K562 (cell line): ENCODE data around the gene PELI3. TPM values are rescaled to one million over a fixed set of nuclear protein-coding genes. Genes with fewer than 3 reads are reported as not detected.

Experiments used
- CHD2 ChIP-seq: IDR thresholded peaks from 2 replicates; pipeline ENCODE4 v1.6.1; 2011; ENCODE audit warnings: low read depth, low read length
- CHD4 ChIP-seq: fragments of 200-600 bp; sonication (generic); IDR thresholded peaks from 3 replicates; pipeline ENCODE4 v1.6.1; 2012; ENCODE audit warnings: low read depth, mild to moderate bottlenecking, mixed read lengths, low read length, inconsistent platforms; ENCODE audit not compliant: insufficient read depth, insufficient replicate concordance, poor library complexity, severe bottlenecking
- EHMT2 ChIP-seq: fragments of 450-650 bp; IDR thresholded peaks from 2 replicates; pipeline ENCODE4 v1.6.1; 2018; ENCODE audit warnings: antibody characterized with exemption
- ETS2 ChIP-seq: IDR thresholded peaks from 2 replicates; pipeline ENCODE4 v1.6.1; 2016; ENCODE audit warnings: borderline replicate concordance, missing genetic modification characterization, mild to moderate bottlenecking, moderate library complexity, missing compliant biosample characterization; ENCODE audit not compliant: poor library complexity, severe bottlenecking
- JUNB ChIP-seq: fragments of 450-650 bp; formaldehyde crosslinking; conservative IDR thresholded peaks from 2 replicates; pipeline ENCODE4 v1.4.0; 2020; ENCODE audit warnings: mild to moderate bottlenecking
- MECOM ChIP-seq: fragments of 250-450 bp; sonication (Bioruptor Pico); IDR thresholded peaks from 2 replicates; pipeline ENCODE4 v1.8.0; 2022; ENCODE audit warnings: inconsistent platforms
- NONO ChIP-seq, 2 experiments: fragments of 200-400 bp in 1 of 2; fragments of 450-650 bp in 1 of 2; formaldehyde crosslinking in 1 of 2; IDR thresholded peaks; 2 replicates each; pipeline ENCODE4 v1.6.1; 2017; ENCODE audit warnings: low read depth in 2 of 2, mild to moderate bottlenecking in 2 of 2, moderate library complexity in 2 of 2, low read length in 1 of 2
- PTBP1 ChIP-seq: fragments of 200-400 bp; formaldehyde crosslinking; IDR thresholded peaks from 2 replicates; pipeline ENCODE4 v1.6.1; 2017; ENCODE audit warnings: low read depth, low read length
- SOX6 ChIP-seq: fragments of 450-650 bp; IDR thresholded peaks from 2 replicates; pipeline ENCODE4 v1.6.1; 2014; ENCODE audit warnings: mild to moderate bottlenecking
- TCF7 ChIP-seq: sonication (generic); IDR thresholded peaks from 2 replicates; pipeline ENCODE4 v1.6.1; 2016; ENCODE audit warnings: antibody characterized with exemption, borderline replicate concordance
- ZC3H11A ChIP-seq: IDR thresholded peaks from 2 replicates; pipeline ENCODE4 v1.6.1; 2012; ENCODE audit warnings: low read depth, low read length, improper control_type of control experiment
- ZEB2 ChIP-seq: fragments of 450-650 bp; IDR thresholded peaks from 2 replicates; pipeline ENCODE4 v1.6.1; 2016
- ZNF165 ChIP-seq: fragments of 250-450 bp; sonication (Bioruptor Pico); IDR thresholded peaks from 2 replicates; pipeline ENCODE4 v1.4.0; 2020; ENCODE audit warnings: borderline replicate concordance
- ZNF263 ChIP-seq: sonication (generic); formaldehyde crosslinking; IDR thresholded peaks from 2 replicates; pipeline ENCODE4 v1.8.0; 2022; ENCODE audit warnings: mild to moderate bottlenecking, missing genetic modification reagents, borderline replicate concordance
- ZNF311 ChIP-seq: fragments of 250-450 bp; sonication (Bioruptor Pico); IDR thresholded peaks from 2 replicates; pipeline ENCODE4 v1.4.0; 2020; ENCODE audit warnings: mild to moderate bottlenecking, moderate library complexity
- polyA plus RNA-seq, 8 experiments: library from polyadenylated mRNA; depleted of rRNA in 4 of 8; stranded (reverse) in 5 of 8; unstranded in 3 of 8; fragments of >200 nt; fragmentation: Nextera tagmentation in 2 of 8; fragmentation: Illumina TruSeq in 1 of 8; extraction: Ambion mirVana in 2 of 8; extraction: Trizol in 1 of 8; gene quantifications; 2 replicates each; pipeline versions ENCODE4 v1.2.1 to v1.2.3, GENCODE V29; 2011 to 2014; ENCODE audit warnings: inconsistent platforms in 1 of 8, missing spikeins in 1 of 8
- total RNA-seq, 7 experiments: library from RNA; depleted of rRNA in 6 of 7; stranded (reverse); fragments of >200 nt in 6 of 7; fragmentation: Illumina TruSeq in 2 of 7; extraction: Trizol in 2 of 7; gene quantifications; 2 replicates each; pipeline versions ENCODE4 v1.2.1 to v1.2.3, GENCODE V29; 2011 to 2021; ENCODE audit warnings: low replicate concordance in 1 of 7
- TF ChIP-seq, protein P1 (sequence below): fragments of 450-650 bp; IDR thresholded peaks from one replicate; pipeline ENCODE4 v1.6.1; 2018; ENCODE audit warnings: mild to moderate bottlenecking, moderate library complexity; ENCODE audit not compliant: partially characterized antibody
- TF ChIP-seq, protein P2 (sequence below): IDR thresholded peaks from 2 replicates; pipeline ENCODE4 v1.6.1; 2012; ENCODE audit warnings: low read depth, low read length, improper control_type of control experiment, borderline replicate concordance
- TF ChIP-seq, protein P3 (sequence below): fragments of 450-650 bp; formaldehyde crosslinking; IDR thresholded peaks from 2 replicates; pipeline ENCODE4 v1.4.0; 2020; ENCODE audit warnings: mild to moderate bottlenecking, mixed read lengths
- TF ChIP-seq, protein P4 (sequence below), 3 experiments: fragments of 200-800 bp in 1 of 3; fragments of 250-450 bp in 1 of 3; fragments of 450-650 bp in 1 of 3; sonication (Bioruptor Pico) in 1 of 3; sonication (Bioruptor generic) in 1 of 3; formaldehyde crosslinking in 1 of 3; IDR thresholded peaks; 2 replicates each; pipeline versions ENCODE4 v1.6.1 to v1.8.0; 2016 to 2022; ENCODE audit warnings: mild to moderate bottlenecking in 2 of 3, missing genetic modification characterization in 2 of 3, missing compliant biosample characterization in 1 of 3, moderate library complexity in 1 of 3

The PELI3 gene
- total and polyA plus RNA-seq, 9 of the 15 experiments (the other 6 are each of a cell fraction or from before 2014, with no cell fraction given), result 0.17 to 4.2 (median 1.9) TPM

DNA sequence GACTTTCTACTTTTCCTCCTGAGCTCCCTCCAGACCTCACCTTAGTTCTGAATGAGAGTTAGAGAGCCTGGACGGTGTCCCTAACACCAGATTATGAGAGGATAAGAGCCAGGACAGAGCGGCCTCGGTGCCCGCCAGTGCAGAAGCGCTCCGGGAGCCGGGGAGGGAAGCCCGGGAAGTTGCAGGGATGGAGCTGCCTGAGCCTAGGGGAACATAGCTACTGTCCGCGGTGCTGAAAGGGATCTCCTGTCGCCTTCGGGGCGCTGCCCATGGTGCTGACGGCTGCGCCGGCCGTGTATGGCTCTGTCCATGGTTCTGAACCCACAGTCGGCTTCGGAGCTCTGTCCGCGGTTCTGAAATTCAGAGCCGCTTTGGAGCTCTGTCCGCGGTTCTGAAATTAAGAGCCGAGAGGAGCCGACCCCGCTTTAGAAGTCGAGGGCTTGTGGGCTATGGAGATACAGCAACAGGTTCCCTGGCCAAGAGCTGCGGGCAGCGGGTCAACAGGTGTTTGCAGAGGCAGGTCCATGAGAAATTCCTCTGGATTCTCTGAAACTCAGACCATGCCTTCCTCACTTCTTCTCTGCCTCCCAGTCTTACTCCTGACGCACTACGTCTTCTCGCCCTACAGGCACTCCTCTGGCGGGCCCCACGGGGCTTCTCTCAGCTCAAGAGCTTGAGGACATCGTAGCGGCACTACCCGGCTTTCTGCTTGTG lies 45.1 kb upstream of the PELI3 start (continued):
- TF ChIP-seq, protein P1, sequence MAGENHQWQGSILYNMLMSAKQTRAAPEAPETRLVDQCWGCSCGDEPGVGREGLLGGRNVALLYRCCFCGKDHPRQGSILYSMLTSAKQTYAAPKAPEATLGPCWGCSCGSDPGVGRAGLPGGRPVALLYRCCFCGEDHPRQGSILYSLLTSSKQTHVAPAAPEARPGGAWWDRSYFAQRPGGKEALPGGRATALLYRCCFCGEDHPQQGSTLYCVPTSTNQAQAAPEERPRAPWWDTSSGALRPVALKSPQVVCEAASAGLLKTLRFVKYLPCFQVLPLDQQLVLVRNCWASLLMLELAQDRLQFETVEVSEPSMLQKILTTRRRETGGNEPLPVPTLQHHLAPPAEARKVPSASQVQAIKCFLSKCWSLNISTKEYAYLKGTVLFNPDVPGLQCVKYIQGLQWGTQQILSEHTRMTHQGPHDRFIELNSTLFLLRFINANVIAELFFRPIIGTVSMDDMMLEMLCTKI, result no peak
- TF ChIP-seq PTBP1, result no peak
- TF ChIP-seq ZNF263 (CRISPR knock-in tag), result peak; percentile 99
- TF ChIP-seq, protein P2, sequence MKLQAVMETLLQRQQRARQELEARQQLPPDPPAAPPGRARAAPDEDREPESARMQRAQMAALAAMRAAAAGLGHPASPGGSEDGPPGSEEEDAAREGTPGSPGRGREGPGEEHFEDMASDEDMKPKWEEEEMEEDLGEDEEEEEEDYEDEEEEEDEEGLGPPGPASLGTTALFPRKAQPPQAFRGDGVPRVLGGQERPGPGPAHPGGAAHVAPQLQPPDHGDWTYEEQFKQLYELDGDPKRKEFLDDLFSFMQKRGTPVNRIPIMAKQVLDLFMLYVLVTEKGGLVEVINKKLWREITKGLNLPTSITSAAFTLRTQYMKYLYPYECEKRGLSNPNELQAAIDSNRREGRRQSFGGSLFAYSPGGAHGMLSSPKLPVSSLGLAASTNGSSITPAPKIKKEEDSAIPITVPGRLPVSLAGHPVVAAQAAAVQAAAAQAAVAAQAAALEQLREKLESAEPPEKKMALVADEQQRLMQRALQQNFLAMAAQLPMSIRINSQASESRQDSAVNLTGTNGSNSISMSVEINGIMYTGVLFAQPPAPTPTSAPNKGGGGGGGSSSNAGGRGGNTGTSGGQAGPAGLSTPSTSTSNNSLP, result no peak
- peak; percentile 97 for TF ChIP-seq ZNF165 (CRISPR knock-in tag)
- TF ChIP-seq EHMT2, result peak; percentile 100
- no peak for TF ChIP-seq SOX6
- 0 out of 2 replicates have a peak, but pooled peaks have one; percentile 37 for TF ChIP-seq ZC3H11A
- TF ChIP-seq, protein P3, sequence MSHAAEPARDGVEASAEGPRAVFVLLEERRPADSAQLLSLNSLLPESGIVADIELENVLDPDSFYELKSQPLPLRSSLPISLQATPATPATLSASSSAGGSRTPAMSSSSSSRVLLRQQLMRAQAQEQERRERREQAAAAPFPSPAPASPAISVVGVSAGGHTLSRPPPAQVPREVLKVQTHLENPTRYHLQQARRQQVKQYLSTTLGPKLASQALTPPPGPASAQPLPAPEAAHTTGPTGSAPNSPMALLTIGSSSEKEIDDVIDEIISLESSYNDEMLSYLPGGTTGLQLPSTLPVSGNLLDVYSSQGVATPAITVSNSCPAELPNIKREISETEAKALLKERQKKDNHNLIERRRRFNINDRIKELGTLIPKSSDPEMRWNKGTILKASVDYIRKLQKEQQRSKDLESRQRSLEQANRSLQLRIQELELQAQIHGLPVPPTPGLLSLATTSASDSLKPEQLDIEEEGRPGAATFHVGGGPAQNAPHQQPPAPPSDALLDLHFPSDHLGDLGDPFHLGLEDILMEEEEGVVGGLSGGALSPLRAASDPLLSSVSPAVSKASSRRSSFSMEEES, result peak; percentile 66
- TF ChIP-seq JUNB (CRISPR knock-in tag), result no peak; the same call in 1 of the 2 replicates
- TF ChIP-seq TCF7, result peak; percentile 86; the same call in 1 of the 2 replicates
- no peak for TF ChIP-seq ETS2 (tag)
- no peak for TF ChIP-seq CHD2
- no peak for TF ChIP-seq ZEB2
- peak; percentile 98 for TF ChIP-seq ZNF311 (CRISPR knock-in tag)
- peak; percentile 99 for TF ChIP-seq MECOM
- TF ChIP-seq, protein P4, sequence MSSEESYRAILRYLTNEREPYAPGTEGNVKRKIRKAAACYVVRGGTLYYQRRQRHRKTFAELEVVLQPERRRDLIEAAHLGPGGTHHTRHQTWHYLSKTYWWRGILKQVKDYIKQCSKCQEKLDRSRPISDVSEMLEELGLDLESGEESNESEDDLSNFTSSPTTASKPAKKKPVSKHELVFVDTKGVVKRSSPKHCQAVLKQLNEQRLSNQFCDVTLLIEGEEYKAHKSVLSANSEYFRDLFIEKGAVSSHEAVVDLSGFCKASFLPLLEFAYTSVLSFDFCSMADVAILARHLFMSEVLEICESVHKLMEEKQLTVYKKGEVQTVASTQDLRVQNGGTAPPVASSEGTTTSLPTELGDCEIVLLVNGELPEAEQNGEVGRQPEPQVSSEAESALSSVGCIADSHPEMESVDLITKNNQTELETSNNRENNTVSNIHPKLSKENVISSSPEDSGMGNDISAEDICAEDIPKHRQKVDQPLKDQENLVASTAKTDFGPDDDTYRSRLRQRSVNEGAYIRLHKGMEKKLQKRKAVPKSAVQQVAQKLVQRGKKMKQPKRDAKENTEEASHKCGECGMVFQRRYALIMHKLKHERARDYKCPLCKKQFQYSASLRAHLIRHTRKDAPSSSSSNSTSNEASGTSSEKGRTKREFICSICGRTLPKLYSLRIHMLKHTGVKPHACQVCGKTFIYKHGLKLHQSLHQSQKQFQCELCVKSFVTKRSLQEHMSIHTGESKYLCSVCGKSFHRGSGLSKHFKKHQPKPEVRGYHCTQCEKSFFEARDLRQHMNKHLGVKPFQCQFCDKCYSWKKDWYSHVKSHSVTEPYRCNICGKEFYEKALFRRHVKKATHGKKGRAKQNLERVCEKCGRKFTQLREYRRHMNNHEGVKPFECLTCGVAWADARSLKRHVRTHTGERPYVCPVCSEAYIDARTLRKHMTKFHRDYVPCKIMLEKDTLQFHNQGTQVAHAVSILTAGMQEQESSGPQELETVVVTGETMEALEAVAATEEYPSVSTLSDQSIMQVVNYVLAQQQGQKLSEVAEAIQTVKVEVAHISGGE (CRISPR knock-in tag; IDR thresholded peaks at IDR 0.05), result peak; percentile 49 to 95 (median 72); a peak in 4 of 6 replicates
- no peak for TF ChIP-seq CHD4
- 0 out of 4 replicates have a peak, but pooled peaks of 1 of the 2 experiments have one; percentile 34 for TF ChIP-seq NONO (IDR thresholded peaks at IDR 0.05; ENCODE audit: low read depth in 2 of 2, low read length in 1 of 2)
